Pons (tissue), 1 donor: ENCODE measurements around the gene CLASP2.
"Not testable (repeated sequence)": the region's sequence is repeated elsewhere in the genome, so short reads cannot be mapped to it uniquely, and the experiment has no call there.

Experiments used
- DNase-seq: peaks from one replicate; pipeline ENCODE4 v3.0.0-alpha.2; 2016; ENCODE audit warnings: low spot score

The CLASP2 gene

GRCh38 chr3:33717866-33718594 lies at the start of gene CLASP2:
Gene CLASP2 (minus strand): TSS chr3:33718254. CDS start chr3:33718002, 252 bp downstream.
- peak; percentile 74 for DNase-seq

- DNase-seq: no peak
These were observed 40.8 kb upstream of the CLASP2 start for GRCh38 chr3:33758864-33759263.

GRCh38 chr3:33758281-33758680 lies 40.2 kb upstream of the CLASP2 start:
- no peak for DNase-seq

- not testable (repeated sequence) for DNase-seq
These were observed 36.3 kb upstream of the CLASP2 start for GRCh38 chr3:33754391-33754790.

DNA sequence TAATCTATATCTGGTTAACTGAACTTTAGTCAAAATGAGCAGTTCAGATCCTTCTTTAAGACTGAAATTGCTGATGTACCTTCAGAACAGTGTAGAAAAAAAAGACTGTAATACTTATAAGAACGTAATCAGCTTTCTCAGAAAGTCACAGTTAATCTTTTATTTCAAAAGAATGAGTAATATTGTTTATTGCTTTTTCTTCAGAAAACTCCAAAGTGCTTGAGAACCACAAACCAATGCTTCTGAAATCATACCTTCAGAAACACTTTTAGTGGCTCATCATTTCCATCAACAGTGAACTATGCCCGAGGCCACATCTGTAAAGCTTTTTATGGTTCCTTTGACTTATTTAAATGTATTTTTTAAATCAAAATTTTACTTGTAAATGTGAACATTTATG lies 33.3 kb upstream of the CLASP2 start:
- no peak for DNase-seq

DNA sequence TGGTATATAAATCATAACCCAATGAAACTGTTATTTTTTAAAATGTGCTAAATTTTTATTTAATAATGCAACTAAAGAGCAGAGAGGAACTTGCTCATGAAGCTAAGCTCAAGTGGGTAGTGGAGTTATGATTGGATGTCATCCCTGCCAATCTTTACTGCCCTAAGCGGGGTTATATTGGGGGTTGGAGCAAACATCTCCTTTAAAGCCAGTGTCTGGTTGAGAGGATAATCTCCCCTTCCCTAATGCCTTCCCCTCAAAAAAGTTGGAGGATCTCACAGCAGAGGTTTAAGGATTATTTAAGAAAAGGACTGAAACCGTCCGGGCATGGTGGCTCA lies 32.1 kb upstream of the CLASP2 start:
- DNase-seq: no peak

- no peak for DNase-seq
These were observed 31.6 kb upstream of the CLASP2 start for GRCh38 chr3:33749546-33750210.

- DNase-seq: no peak
These were observed 28.5 kb upstream of the CLASP2 start for GRCh38 chr3:33746416-33747116.

DNA sequence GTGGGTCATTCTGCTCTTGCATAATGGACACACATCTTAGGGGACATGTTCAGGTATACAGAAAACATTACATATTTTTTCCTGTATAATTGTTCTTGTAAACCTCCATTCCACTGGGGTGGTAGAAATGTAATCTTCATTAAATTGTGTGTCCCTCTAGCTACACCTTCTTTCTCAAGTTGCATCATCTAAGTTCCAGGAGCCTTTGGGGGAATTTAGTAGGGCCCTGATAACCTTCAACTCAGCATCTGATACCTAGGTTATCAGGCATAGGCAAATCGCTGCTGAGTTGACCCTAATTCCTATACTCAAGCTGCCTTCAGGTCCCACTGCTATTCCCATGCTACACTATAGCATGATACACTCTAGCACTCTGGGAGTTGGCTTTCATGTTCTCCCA lies 19.1 kb upstream of the CLASP2 start:
- DNase-seq: no peak

DNA sequence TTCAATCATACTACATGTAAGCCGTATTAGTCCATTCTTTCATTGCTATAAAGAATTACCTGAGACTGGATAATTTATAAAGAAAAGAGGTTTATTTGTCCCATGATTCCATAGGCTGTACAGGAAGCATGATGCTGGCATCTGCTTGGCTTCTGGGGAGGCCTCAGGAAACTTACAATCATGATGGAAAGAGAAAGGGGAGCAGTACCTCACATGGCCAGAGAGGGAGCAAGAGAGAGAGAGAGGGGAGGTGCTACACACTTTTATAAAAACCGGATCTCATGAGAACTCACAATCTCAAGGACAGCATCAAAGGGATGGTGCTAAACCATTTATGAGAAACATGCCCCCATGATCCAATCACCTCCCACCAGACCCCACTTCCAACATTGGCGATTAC lies 14.3 kb upstream of the CLASP2 start:
- no peak for DNase-seq

DNA sequence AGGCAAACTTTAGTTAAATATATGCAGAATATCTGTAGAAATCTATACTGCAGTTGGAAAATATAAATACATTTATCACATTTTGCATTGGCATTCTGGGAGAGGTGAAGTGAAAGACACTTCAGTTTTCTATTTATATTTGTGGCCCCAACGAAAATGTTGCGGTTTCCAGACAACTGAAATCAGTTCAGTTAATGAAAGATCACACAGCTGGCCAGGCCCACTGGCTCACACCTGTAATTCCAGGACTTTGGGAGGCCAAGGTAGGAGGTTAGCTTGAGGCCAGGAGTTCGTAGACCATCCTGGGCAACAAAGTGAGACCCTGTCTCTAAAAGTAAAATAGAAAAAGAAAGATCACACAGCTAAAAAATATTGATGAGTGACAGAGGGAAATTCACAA lies 11.9 kb upstream of the CLASP2 start:
- no peak for DNase-seq

GRCh38 chr3:33724256-33724655 lies 6.2 kb upstream of the CLASP2 start:
- no peak for DNase-seq

DNA sequence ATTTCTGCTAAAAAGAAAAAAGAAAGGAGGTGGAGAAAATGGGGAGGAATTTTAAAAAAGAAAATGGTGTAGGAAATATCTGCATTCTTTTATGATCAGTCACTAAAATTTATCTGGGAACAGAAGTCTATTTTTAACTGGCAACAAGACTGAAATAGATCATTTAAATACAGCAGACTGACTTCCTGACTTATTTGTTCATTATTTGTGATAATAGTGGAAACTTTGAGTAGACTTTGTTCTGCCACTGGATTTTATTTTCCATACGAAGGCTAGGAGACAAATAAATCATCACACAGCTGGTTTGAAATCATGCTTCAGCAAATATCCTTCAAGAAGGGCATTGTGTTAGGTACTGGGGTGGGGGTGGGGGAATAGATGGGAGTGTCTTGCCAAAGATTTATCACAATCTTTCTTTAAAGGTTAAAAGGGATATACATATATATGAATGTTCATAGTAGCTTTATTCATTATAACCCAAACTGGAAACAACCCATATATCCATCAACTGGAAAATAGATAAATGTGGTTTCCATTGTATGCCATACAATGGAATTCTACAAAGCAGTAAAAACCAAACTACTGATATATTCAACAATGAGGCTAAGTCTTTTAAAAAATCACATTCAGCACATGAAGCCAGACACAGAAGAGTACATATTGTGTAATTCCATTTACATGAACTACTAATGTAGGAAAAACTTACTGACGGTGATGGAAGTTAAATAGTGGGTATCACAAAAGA lies 4.7 kb upstream of the CLASP2 start:
- no peak for DNase-seq

GRCh38 chr3:33722191-33722590 lies 4.1 kb upstream of the CLASP2 start:
- DNase-seq: no peak

- no peak for DNase-seq
These were observed 497 bp upstream of the CLASP2 start for GRCh38 chr3:33718595-33718907.

- no peak for DNase-seq
These were observed 513 bp downstream of the CLASP2 start for GRCh38 chr3:33717616-33717865.

- DNase-seq: peak; percentile 9
These were observed 1.8 kb downstream of the CLASP2 start for GRCh38 chr3:33716227-33716626.

- no peak for DNase-seq
These were observed 7.0 kb downstream of the CLASP2 start for GRCh38 chr3:33711100-33711499.

DNA sequence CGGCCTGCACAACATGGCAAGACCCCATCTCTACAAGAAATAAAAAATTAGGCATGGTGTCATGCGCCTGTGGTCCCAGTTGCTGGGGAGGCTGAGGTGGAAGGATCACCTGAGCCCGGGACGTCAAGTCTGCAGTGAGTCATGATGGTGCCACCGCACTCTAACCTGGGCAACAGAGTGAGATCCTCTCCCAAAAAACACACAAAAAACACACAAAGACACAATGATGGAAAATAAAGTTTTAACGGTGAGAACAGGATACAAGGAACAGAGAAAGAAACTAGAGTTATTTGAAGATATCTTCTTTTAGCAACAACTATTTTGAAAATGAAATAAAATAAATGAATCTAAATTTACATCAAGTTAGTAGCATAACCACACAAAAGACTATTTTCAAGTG lies 12.0 kb downstream of the CLASP2 start:
- no peak for DNase-seq

- no peak for DNase-seq
These were observed 13.2 kb downstream of the CLASP2 start for GRCh38 chr3:33704891-33705290.

DNA sequence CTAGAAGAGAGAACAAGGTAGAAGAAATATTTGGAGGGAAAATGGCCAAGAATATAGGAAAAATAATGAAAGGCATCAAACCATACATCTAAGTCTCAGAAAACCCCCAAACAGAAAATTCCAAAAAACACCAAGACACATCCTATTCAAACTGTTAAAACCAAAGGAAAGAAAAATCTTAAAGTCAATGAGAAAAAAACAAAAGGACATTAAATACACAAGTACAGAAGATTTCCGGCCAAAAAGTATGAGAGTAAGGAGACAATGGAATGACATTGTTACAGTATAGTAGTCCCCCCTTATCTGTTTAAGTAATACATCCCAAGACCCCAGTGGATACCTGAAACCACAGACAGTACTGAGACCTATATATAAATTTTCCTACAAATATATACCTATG lies 18.8 kb downstream of the CLASP2 start:
- no peak for DNase-seq

- no peak for DNase-seq
These were observed 23.1 kb downstream of the CLASP2 start for GRCh38 chr3:33694944-33695343.

DNA sequence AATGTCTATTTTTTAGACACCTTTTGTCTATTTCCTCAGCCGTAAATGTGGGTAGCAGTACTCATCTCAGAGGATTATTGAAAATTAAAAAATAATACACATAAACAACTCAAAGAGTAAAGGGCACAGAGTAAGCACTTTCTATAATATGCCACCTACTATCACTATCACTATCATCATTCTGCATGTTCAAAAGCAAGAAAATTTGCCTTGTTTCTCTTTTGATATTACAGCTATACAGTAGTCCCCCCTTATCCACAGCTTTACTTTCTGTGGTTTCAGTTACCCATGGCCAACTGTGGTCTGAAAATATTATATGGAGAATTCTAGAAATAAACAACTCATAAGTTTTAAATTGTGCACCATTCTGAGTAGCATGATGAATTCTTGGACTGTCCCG lies 27.7 kb downstream of the CLASP2 start:
- no peak for DNase-seq
